ACC112 (cell line): ENCODE measurements around the gene FAM174B.

Experiments used
- H2AFZ ChIP-seq: fragments of 200-600 bp; sonication (generic); one replicate; pipeline ENCODE4 v1.6.0; 2017; ENCODE audit warnings: antibody characterized with exemption, low read length; ENCODE audit not compliant: unreplicated experiment
- H3K27ac ChIP-seq: fragments of 200-600 bp; sonication (generic); 2 replicates; pipeline ENCODE4 v1.5.1; 2014; ENCODE audit warnings: low read depth, mild to moderate bottlenecking, antibody characterized with exemption, low read length, moderate library complexity
- H3K27me3 ChIP-seq: fragments of 200-600 bp; sonication (generic); 2 replicates; pipeline ENCODE4 v1.6.1; 2014; ENCODE audit warnings: mild to moderate bottlenecking, antibody characterized with exemption, low read length, moderate library complexity, mixed read lengths; ENCODE audit not compliant: insufficient read depth
- H3K36me3 ChIP-seq: fragments of 200-600 bp; sonication (generic); 2 replicates; pipeline ENCODE4 v1.6.1; 2016; ENCODE audit warnings: mild to moderate bottlenecking, antibody characterized with exemption, low read length, moderate library complexity, mixed read lengths; ENCODE audit not compliant: insufficient read depth
- H3K4me1 ChIP-seq: fragments of 200-600 bp; sonication (generic); one replicate; pipeline ENCODE4 v1.6.1; 2016; ENCODE audit warnings: low read length, mixed read lengths; ENCODE audit not compliant: insufficient read depth, unreplicated experiment, control insufficient read depth
- H3K4me3 ChIP-seq: fragments of 200-600 bp; sonication (generic); 2 replicates; pipeline ENCODE4 v1.5.1; 2014; ENCODE audit warnings: mild to moderate bottlenecking, low read depth, low read length
- H3K79me2 ChIP-seq: fragments of 200-600 bp; sonication (generic); one replicate; pipeline ENCODE4 v1.6.0; 2016; ENCODE audit warnings: low read length; ENCODE audit not compliant: control insufficient read depth, unreplicated experiment, insufficient read depth

FAM174B gene

GRCh38 chr15:92655178-92655995, at the start of gene FAM174B:
TSS of gene FAM174B (minus strand) at chr15:92655775.
- Histone ChIP-seq H3K27me3 (peaks cover 29% of the 10 kb centered on the region), H3K4me1 (no peaks in the 10 kb centered on the region), H3K4me3 (peak within 1 kb of the TSS; percentile 75), H3K36me3 (no peaks in the 10 kb centered on the region), H2AFZ (peak within 1 kb of the TSS; percentile 25), H3K27ac (no peak within 1 kb of the TSS), H3K79me2 (no peaks in the 10 kb centered on the region)

DNA sequence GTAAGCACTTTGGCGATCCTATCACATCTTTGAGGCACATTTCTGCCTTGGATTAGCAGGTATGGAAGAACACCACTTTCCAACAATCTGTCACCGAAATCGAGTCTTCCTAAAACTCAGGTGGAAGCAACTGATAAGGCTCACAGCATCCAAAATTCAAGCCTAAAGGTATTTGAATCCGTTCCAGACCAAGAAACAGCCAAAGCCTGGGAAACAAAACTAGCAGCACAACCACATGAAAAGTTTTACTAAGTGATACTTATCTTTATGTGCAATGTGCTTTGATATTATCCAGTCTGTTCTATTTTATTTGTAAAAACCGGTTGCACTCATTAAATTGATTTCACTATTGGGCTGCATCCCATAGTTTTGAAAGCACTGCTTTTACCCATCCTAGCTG, 40.5 kb upstream of the FAM174B start:
- Histone ChIP-seq H3K4me1 (no peaks in the 10 kb centered on the region), H2AFZ (no peak overlapping the region), H3K27me3 (0 out of 2 replicates have a peak, but pooled peaks cover 4% of the 10 kb centered on the region), H3K79me2 (no peaks in the 10 kb centered on the region), H3K36me3 (no peaks in the 10 kb centered on the region), H3K27ac (no peak overlapping the region), H3K4me3 (no peak overlapping the region)

GRCh38 chr15:92693691-92694331, 38.2 kb upstream of the FAM174B start:
- Histone ChIP-seq H3K4me1 (no peaks in the 10 kb centered on the region), H3K27me3 (0 out of 2 replicates have a peak, but pooled peaks cover 4% of the 10 kb centered on the region), H3K79me2 (no peaks in the 10 kb centered on the region), H2AFZ (no peak overlapping the region), H3K27ac (no peak overlapping the region), H3K36me3 (no peaks in the 10 kb centered on the region), H3K4me3 (no peak overlapping the region)

GRCh38 chr15:92690395-92690794, 34.8 kb upstream of the FAM174B start:
- Histone ChIP-seq H3K4me1 (no peaks in the 10 kb centered on the region), H3K79me2 (no peaks in the 10 kb centered on the region), H2AFZ (no peak overlapping the region), H3K27me3 (no peaks in the 10 kb centered on the region), H3K36me3 (no peaks in the 10 kb centered on the region), H3K27ac (no peak overlapping the region), H3K4me3 (no peak overlapping the region)

DNA sequence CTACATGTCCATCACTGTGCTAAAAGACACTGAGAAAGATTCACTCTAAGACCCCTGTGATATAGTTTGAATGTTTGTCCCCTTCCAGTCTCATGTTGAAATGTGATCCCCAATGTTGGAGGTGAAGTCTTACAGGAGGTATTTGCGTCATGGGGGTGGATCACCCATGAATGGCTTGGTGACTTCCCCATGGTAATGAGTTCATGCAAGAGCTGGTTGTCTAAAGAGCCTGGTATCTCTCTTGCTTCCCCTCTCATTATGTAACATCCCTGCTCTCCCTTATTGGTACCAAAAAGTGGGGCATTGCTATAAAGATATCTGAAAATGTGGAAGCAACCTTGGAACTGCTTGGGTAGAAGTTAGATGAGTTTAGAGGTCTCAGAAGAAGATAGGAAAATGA, 32.2 kb upstream of the FAM174B start:
- H3K4me1 ChIP-seq = no peaks in the 10 kb centered on the region
- H3K27me3 ChIP-seq = no peaks in the 10 kb centered on the region
- no peaks in the 10 kb centered on the region for H3K36me3 ChIP-seq
- H2AFZ ChIP-seq = no peak overlapping the region
- H3K79me2 ChIP-seq = no peaks in the 10 kb centered on the region
- no peak overlapping the region for H3K27ac ChIP-seq
- no peak overlapping the region for H3K4me3 ChIP-seq

DNA sequence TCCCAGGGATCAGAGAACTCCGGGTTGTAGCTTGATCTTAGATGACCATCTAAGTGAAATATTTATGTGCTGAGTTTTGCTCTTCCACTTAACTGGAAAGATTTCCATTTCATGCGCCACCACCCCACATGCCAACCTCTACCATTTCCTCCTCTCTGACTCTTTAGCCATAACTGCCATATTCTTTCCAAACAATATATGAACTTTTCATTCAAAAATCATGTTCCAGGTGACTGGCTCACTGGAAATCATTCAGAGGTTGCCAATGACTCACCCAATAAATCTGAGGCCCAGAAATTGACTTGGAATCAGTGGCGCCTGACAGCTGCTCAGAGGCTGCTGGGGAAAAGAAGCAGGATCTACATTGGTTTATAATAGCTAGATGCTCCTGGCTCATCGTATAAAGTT, 31.6 kb upstream of the FAM174B start:
- Histone ChIP-seq H3K79me2 (no peaks in the 10 kb centered on the region), H3K27me3 (no peaks in the 10 kb centered on the region), H3K4me1 (no peaks in the 10 kb centered on the region), H3K27ac (no peak overlapping the region), H3K4me3 (no peak overlapping the region), H3K36me3 (no peaks in the 10 kb centered on the region), H2AFZ (no peak overlapping the region)

DNA sequence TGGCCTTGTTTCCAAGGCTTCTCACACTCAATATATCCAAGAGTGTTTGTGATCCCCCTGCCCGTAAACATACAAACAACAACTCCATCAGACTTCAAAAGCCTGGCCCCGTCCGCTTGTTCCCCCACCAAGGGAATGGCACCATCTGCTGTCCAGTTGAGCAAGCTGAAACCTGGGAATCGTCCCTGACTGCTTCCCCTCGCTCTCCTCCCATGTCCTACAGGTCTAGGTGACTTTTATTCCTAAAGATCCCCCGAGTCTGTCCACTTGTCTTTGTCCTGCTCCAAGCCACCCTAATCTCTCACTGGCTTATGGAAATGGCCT, 27.9 kb upstream of the FAM174B start:
- peaks cover 5% of the 10 kb centered on the region for H3K4me1 ChIP-seq
- no peaks in the 10 kb centered on the region for H3K79me2 ChIP-seq
- H3K27ac ChIP-seq = no peak overlapping the region
- H3K27me3 ChIP-seq = 0 out of 2 replicates have a peak, but pooled peaks cover 4% of the 10 kb centered on the region
- H3K4me3 ChIP-seq = no peak overlapping the region
- H3K36me3 ChIP-seq = no peaks in the 10 kb centered on the region
- H2AFZ ChIP-seq = no peak overlapping the region

GRCh38 chr15:92682741-92683510, 27.4 kb upstream of the FAM174B start:
- Histone ChIP-seq H3K27me3 (0 out of 2 replicates have a peak, but pooled peaks cover 4% of the 10 kb centered on the region), H3K79me2 (no peaks in the 10 kb centered on the region), H3K4me3 (no peak overlapping the region), H3K4me1 (peaks cover 5% of the 10 kb centered on the region), H2AFZ (no peak overlapping the region), H3K27ac (no peak overlapping the region), H3K36me3 (no peaks in the 10 kb centered on the region)

GRCh38 chr15:92681141-92681631, 25.6 kb upstream of the FAM174B start:
- Histone ChIP-seq H3K4me3 (no peak overlapping the region), H3K27ac (no peak overlapping the region), H3K27me3 (0 out of 2 replicates have a peak, but pooled peaks cover 4% of the 10 kb centered on the region), H3K36me3 (no peaks in the 10 kb centered on the region), H2AFZ (no peak overlapping the region), H3K79me2 (no peaks in the 10 kb centered on the region), H3K4me1 (peaks cover 5% of the 10 kb centered on the region)

GRCh38 chr15:92677999-92678398, 22.4 kb upstream of the FAM174B start:
- H3K79me2 ChIP-seq = no peaks in the 10 kb centered on the region
- no peaks in the 10 kb centered on the region for H3K36me3 ChIP-seq
- H3K4me1 ChIP-seq = peaks cover 5% of the 10 kb centered on the region
- no peak overlapping the region for H3K27ac ChIP-seq
- H3K27me3 ChIP-seq = 0 out of 2 replicates have a peak, but pooled peaks cover 4% of the 10 kb centered on the region
- no peak overlapping the region for H3K4me3 ChIP-seq
- H2AFZ ChIP-seq = no peak overlapping the region
